Measurements from ENCODE around the gene ARL6IP1. TPM values are rescaled to one million over a fixed set of nuclear protein-coding genes. Genes with fewer than 3 reads are reported as not detected.
A peak's percentile ranks its signal among the peaks of the same experiment; 100 is the strongest.

The ARL6IP1 gene
- total RNA-seq, 1 experiment from 2014 or later = 197 TPM

DNA sequence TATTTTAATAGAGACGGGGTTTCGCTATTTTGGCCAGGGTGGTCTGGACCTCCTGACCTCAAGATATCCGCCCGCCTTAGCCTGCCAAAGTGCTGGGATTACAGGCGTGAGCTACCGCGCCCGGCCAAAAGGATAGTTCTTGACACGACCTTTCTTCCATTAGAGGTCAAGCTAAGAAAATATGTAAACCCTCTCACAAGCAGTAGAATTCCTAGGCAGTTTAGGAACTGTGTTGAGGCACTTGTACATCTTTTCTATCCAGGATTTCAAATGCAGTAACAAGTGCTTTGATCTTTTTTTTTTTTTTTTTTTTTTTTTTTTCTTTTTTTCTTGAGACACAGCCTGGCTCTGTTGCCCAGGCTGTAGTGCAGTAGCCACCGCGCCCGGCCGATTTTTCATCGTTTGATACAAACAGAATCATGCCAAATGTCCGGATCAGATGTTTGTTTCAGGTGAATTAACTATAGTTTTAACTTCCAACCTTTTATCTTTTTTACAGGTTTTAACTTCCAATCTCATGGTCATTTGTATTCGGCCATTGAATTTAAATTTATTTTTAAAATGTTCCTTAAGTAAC is 1.5 kb upstream of the ARL6IP1 start:
- Mint-ChIP-seq H3K4me1 (peaks cover 56% of the 10 kb centered on the region in 2 experiments), H3K27ac (peak overlapping the region; percentile 61 to 99 (median 61); a peak in 4 of 7 replicates), H3K36me3 (ENCODE audit: insufficient read depth in 1 of 3, low read depth in 3 of 3) (peaks cover 7 to 31% (median 25%) of the 10 kb centered on the region in 3 experiments), H3K4me3 (peak overlapping the region in 1 of 2 experiments; percentile 95; a peak in 3 of 5 replicates), H3K27me3 (ENCODE audit: low read depth) (no peaks in the 10 kb centered on the region), H3K9me3 (no peaks in the 10 kb centered on the region; a peak in 1 of 5 replicates)
- Histone ChIP-seq H3K27me3 (ENCODE audit: insufficient read depth, low read length) (no peaks in the 10 kb centered on the region), H2BK15ac (ENCODE audit: low read depth, low read length) (no peak overlapping the region), H3K9me3 (ENCODE audit: control insufficient read depth, low read depth, low read length) (no peaks in the 10 kb centered on the region), H4K5ac (ENCODE audit: insufficient read length, low read depth, low read length) (no peak overlapping the region), H4K20me1 (ENCODE audit: control insufficient read depth, insufficient read depth, insufficient read length) (no peaks in the 10 kb centered on the region), H3K27ac (ENCODE audit: insufficient read length, low read depth, low read length) (no peak overlapping the region), H3K4me1 (ENCODE audit: insufficient read depth, low read length) (no peaks in the 10 kb centered on the region), H3K79me2 (ENCODE audit: insufficient read depth, low read length) (peaks cover 22% of the 10 kb centered on the region), H3K9ac (ENCODE audit: extremely low read depth, insufficient read length, low read length) (no peak overlapping the region), H3K79me1 (ENCODE audit: insufficient read depth, low read depth, low read length, poor library complexity, severe bottlenecking) (no peaks in the 10 kb centered on the region), H4K8ac (replicated peaks; ENCODE audit: insufficient read length, low read depth, low read length) (no peak overlapping the region), H2AK5ac (ENCODE audit: insufficient read length, low read length) (no peak overlapping the region), H3T11ph (ENCODE audit: low read length) (no peak overlapping the region), H2BK12ac (ENCODE audit: insufficient read length, low read depth, low read length) (no peak overlapping the region), H3K14ac (ENCODE audit: insufficient read depth, low read length) (no peak overlapping the region), H2BK120ac (ENCODE audit: low read depth, low read length, poor library complexity, severe bottlenecking) (no peak overlapping the region), H3K23me2 (ENCODE audit: insufficient read length, low read depth, low read length, poor library complexity, severe bottlenecking) (peaks cover 10% of the 10 kb centered on the region), H3K56ac (ENCODE audit: insufficient read length, low read depth, low read length) (no peak overlapping the region), H3K4ac (ENCODE audit: low read depth, low read length) (no peak overlapping the region; the same call in 1 of the 2 replicates), H3K4me2 (ENCODE audit: insufficient read depth, insufficient read length, low read length) (no peak overlapping the region), H2BK20ac (ENCODE audit: low read depth, low read length, poor library complexity, severe bottlenecking) (no peak overlapping the region), H2BK5ac (ENCODE audit: insufficient read length, low read length) (no peak overlapping the region), H2AFZ (ENCODE audit: low read length) (no peak overlapping the region), H4K91ac (ENCODE audit: insufficient read length, low read depth, low read length) (no peak overlapping the region), H3K23ac (ENCODE audit: insufficient read length, low read depth, low read length) (no peak overlapping the region), H3K18ac (ENCODE audit: insufficient read length, low read depth, low read length) (no peak overlapping the region)
- TF ChIP-seq, protein P1, sequence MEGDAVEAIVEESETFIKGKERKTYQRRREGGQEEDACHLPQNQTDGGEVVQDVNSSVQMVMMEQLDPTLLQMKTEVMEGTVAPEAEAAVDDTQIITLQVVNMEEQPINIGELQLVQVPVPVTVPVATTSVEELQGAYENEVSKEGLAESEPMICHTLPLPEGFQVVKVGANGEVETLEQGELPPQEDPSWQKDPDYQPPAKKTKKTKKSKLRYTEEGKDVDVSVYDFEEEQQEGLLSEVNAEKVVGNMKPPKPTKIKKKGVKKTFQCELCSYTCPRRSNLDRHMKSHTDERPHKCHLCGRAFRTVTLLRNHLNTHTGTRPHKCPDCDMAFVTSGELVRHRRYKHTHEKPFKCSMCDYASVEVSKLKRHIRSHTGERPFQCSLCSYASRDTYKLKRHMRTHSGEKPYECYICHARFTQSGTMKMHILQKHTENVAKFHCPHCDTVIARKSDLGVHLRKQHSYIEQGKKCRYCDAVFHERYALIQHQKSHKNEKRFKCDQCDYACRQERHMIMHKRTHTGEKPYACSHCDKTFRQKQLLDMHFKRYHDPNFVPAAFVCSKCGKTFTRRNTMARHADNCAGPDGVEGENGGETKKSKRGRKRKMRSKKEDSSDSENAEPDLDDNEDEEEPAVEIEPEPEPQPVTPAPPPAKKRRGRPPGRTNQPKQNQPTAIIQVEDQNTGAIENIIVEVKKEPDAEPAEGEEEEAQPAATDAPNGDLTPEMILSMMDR (conservative IDR thresholded peaks at IDR 0.05) = no peak
- WGBS (ENCODE audit: extremely low coverage, insufficient read length, low lambda C conversion rate) = no CpG with 5 or more reads among the region's 16 CpGs
- no peak for DNase-seq

All from H9 (cell line).